GM20431 (cell line): ENCODE data around the gene TRIP6.

ENCODE experiments used
- in situ Hi-C: fragments of 300-500 bp; cut with MseI, MboI; formaldehyde crosslinking; loops from one replicate; pipeline ENCODE4 v1.15.0; 2020; ENCODE audit warnings: low sequenced_read_pairs; ENCODE audit not compliant: unreplicated experiment

TRIP6 gene

DNA sequence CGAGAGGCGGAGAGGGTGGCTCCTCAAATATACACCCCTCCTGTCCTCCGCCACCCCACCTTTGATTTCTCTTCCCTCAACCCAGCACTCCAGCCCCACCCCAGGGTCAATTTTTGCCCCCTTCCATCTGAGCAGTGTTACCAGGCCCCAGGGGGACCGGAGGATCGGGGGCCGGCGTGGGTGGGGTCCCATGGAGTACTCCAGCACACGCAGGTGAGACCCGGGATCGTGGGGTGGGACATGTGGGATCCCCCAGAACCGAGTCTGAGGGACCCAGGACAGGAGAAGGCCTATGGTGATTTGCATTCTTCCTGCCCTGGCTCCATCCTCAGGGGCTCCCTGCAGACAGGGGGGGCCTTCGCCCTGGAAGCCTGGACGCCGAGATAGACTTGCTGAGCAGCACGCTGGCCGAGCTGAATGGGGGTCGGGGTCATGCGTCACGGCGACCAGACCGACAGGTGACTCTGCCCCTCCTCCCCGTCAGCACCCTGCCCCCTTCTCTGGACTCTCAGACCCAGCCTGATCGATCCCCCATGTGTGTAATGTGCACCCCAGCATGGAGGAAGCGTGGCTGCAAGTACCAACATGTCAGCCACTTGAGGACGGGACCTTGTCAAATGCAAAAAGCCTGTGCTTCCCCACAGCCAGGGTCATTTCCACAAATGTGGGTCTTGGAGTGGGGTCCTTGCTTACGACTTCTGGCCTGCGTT lies 744 bp downstream of the TRIP6 start:
- in situ Hi-C loops, result no loop called here

DNA sequence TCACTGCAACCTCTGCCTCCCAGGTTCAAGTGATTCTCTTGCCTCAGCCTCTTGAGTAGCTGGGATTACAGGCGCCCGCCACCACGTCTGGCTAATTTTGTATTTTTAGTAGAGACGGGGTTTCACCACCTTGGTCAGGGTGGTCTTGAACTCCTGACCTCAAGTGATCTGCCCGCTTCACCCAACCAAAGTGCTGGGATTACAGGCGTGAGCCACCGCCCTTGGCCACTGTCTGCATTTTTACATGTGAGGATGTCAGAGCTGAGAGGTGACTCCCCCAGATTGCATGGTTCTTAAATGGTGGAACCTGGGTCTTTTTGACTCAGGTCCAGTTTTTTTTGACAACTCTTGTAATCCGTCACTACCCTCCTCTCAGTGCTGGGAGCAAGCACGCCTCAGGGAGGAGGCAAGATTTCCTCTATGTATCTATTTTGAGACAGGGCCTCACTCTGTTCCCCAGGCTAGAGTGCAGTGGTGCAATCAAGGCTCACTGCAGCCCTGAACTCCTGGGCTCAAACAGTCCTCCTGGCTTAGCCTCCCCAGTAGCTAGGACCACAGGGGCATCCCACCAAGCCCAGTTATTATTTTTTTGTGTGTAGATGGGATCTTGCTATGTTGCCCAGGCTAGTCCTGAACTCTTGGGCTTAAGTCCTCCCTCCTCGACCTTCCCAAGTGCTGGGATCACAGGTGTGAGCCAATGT lies 6.6 kb downstream of the TRIP6 start:
- in situ Hi-C loops, result no loop called here

DNA sequence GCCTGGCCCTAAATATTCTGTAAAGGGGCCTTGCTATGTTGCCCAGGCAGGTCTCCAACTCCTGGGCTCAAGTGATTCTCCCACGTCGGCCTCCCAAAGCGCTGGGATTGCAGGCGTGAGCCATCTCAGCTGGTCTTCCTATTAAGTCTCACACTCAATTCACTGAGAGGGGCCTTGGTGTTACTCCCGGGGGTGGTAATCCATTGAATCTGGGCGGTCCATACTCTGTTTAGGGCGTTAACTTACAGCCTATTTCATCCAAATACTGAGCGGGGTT lies 7.1 kb downstream of the TRIP6 start:
- in situ Hi-C loops, result no loop called here

DNA sequence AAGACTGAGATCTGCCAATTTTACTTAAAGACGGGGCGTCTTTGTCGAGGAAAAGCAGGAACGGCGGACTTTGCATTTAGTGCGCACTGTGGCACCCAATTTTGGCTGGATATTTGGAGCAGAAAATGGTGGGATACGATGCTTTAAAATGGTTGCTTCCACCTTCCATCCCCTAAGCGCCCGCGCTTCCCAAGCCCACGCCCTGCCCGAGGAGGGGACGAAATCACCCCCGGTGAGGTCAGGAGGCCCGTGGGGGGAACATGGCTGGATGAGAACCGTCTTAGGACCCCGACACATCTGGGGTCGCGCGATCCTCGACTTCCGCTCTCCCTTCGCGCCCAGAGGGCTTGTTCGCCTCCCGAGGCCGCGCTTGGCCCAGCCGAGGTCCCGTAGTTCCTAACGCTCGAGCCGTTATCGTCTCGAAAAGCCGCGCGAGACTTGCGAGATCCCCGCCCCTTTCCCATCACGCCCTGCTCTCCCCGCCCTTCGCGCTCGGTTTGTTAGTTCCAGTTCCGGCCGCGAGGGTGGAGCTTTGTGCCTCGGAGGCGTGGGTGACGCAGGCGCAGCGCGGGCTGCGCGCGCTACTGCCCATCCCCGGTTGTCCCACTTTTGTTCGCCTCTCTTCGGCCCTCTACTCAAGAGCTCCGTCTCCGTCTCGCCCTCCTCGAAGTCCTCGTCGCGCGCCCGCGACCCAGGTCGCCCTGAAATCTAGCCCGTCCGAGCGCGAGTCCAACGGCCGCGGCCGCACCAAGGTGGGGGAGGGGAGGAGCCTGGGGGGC lies 7.6 kb downstream of the TRIP6 start, which contains the start of gene SRRT:
Gene SRRT (plus strand): TSS at position 527 of the 779 bp plus-strand sequence. CDS start 488 bp downstream, outside the sequence.
- in situ Hi-C loops, result no loop called here

DNA sequence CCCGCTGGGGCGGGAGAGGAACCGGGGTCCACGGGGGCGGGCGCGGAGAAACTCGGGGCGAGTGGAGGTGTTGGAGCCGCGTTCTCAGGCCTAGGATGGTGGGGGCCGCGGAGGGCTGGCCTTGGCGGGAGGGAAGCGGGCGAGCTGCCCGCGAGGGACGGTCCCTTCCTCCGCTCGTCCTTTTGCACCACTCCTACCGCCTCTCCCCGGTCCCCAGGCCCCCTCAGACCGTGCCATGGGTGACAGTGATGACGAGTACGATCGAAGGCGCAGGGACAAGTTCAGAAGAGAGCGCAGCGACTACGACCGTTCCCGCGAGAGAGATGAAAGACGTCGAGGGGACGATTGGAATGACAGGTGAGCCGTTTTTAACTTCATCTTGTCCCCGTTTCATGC lies 8.2 kb downstream of the TRIP6 start:
- in situ Hi-C loops, result no loop called here

DNA sequence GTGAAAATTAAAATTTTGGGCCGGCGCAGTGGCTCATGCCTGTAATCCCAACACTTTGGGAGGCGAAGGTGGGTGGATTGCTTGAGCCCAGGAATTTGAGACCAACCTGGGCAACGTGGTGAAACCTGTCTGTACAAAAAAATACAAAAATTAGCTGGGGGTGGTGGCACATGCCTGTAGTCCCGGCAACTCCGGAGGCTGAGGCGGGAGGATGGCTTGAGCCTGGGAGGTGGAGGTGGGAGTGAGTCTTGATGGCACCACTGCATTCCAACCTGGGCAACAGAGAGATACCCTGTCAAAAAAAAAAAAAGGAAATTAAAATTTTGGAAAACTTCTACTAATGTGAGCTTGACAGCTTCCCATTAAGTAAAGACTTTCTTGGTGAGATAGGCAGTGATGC lies 10.8 kb downstream of the TRIP6 start:
- in situ Hi-C loops, result no loop called here

DNA sequence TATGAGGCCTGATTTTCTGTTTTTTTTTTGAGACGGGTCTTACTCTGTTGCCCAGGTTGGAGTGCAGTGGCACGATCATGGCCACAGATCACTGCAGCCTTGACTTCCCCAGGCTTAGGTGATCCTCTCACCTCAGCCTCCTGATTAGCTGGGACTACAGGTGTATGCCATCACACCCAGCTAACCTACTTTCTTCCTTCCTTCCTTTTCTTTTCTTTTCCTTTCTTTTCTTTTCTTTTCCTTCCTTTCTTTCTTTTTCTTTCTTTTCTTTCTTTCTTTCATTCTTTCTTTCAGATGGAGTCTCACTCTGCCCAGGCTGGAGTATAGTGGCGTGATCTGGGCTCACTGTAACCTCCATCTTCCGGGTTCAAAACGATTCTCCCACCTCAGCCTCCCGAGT lies 11.5 kb downstream of the TRIP6 start:
- in situ Hi-C loops, result no loop called here

DNA sequence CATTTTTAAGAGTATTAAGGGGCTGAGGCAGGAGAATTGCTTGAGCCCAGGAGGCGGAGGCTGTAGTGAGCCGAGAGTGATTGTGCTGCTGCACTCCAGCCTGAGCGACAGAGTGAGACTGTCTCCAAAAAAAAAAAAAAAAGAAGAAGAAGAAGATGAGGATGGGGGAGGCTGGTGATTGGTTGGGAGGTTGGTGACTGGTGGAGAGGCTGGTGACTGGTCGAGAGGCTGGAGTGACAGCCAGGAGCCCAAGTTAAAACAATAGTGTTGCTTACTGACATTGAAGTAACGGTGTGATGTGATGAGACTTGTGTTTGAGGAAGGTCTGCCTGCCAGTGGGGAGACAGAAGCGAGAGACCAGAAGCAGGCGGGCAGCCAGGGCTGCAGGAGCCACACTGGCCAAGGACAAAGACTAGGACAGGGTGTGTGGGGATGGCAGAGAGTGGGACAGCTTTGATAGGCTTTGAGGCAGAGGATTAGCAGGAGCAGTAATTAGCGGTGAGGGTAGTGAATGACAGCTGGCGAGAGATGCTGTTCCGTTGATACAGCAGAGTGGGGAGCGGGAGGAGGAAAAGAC lies 12.6 kb downstream of the TRIP6 start:
- in situ Hi-C loops, result no loop called here

DNA sequence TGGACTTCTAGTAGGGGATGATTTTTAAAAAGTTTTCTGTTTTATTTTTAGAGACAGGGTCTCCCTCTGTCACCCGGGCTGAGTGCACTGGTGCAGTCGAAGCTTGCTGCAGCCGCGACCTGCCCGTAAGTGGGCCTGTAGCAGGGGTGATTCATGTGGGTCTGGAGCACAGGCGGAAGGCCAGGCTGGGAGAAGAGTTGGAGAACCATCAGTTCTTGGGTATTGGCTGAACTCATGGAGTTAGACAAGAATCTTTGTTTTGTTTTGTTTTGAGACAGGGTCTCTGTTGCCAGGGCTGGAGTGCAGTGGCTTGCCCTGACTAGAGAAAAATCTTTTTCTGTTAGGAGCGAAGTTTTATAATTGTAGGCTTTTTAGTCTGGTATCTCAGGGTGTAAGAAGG lies 13.5 kb downstream of the TRIP6 start:
- in situ Hi-C loops, result no loop called here

DNA sequence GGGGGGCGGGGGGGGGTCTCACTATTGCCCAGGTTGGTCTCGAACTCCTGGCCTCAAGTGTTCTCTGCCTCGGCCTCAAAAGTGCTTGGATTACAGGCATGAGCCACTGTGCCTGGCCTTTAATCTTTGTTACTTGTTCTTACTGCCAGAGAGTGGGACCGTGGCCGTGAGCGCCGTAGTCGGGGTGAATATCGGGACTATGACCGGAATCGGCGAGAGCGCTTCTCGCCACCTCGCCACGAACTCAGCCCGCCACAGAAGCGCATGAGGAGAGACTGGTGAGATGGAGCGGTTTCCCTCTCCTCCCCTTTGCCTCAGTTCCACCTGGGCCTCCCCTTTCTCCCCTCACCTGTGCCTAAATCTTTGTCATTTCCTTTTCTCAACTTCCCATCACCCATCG lies 13.9 kb downstream of the TRIP6 start:
- in situ Hi-C loops, result no loop called here

DNA sequence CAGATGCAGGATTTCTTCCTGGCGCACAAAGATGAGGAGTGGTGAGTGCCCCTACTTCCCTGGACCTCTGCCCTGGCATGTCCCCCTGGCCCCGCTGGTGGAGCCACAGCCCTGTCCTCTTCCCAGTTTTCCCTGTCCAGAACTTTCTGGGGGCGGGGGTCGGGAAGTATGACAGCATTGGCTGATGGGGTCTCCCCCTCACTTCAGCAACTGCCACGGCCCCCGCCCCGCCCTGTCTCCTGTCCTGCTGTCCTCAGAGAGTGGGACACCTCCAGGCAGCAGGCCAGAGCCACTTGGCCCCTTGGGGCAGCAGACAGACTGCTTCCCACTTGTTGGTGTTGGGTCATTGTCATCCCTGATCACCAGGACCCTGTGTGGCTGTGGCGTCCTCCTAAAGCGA lies 15.0 kb downstream of the TRIP6 start:
- in situ Hi-C loops, result no loop called here

DNA sequence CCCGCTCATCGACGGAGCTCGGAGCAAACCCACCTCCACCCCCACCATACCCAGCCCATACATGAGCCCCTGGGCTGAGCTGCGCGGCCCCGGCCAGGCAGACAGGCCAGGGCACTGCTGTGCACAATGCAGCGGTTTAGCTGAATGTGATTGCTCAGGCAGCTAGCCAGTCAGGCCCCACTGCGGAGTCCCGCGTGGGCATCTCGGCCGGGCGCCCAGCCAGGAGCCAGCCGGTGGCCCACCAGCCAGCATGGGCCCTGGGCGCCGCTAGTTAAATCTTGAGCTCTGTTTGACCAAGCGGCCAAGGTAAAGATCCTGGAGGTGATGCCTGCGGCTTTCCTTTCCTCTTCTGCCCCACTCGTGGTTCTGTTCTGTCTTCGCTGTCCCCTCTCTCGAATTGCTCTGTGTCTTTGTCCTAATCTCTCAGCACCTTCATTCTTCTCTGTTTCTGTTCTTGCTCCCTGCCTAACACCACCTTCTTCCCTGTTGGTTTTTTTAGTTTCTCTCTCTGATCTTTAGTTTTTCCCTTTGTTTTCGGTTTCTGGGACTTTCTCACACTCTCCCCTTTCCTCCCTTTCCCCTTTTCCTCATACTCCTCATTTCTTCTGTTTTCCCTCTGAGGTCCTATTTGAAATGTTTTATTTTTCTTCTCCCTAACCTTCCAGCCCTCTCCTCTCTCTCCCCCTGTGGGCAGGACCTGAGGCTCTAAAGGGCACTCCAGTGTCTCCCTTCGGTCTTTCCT lies 15.8 kb downstream of the TRIP6 start:
- in situ Hi-C loops, result no loop called here

DNA sequence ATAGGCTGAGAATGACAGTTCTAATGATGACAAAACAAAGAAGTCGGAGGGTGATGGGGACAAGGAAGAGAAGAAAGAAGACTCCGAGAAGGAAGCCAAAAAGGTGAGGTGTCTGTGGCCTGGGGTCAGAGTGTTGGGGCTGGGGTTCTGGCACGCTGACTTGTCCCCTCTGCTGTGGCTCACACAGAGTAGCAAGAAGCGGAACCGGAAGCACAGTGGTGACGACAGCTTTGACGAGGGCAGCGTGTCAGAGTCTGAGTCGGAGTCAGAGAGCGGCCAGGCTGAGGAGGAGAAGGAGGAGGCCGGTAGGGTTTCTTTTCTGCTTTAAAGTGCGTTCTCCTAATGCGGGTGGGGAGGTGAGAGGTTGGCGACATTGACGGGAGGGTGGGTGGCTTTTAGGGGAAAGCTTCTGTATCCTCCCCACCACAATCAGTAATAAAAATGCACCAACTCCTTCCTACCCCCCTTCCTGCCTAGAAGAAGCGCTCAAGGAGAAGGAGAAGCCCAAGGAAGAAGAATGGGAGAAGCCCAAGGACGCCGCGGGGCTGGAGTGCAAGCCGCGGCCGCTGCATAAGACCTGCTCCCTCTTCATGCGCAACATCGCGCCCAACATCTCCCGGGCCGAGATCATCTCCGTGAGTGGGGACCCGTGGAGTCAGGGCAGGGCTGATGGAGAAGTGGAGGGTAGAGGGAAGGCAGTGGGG lies 17.7 kb downstream of the TRIP6 start:
- in situ Hi-C loops, result no loop called here

DNA sequence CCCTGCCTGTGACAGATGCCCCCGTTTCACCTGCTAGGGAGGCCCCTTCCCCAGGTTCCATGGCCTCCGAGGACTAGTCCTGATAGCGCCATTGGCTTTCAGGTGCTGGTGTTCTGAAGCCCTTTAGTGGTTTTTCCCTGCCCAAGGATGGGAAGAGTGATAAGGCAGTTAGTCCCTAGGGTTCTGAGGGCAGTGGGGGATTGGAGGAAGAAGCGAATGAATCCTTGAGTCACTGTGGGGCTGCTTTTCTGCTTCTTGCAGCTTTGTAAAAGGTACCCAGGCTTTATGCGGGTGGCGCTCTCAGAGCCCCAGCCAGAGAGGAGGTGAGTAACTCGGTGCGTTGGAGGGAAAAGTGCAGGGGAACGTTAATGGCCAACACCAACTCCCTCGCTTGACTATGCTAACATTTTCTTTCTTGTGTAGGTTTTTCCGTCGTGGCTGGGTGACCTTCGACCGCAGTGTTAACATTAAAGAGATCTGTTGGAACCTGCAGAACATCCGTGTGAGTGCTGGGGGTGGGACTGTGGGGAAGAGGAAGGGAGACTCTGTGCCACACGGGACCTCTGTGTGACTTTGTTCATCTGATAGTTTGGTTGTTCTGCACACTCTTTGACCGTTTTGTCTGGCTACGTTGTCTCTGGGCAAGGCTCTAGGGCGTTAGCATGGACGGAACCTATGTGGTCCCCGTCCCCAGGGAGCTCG lies 18.4 kb downstream of the TRIP6 start:
- in situ Hi-C loops, result no loop called here

DNA sequence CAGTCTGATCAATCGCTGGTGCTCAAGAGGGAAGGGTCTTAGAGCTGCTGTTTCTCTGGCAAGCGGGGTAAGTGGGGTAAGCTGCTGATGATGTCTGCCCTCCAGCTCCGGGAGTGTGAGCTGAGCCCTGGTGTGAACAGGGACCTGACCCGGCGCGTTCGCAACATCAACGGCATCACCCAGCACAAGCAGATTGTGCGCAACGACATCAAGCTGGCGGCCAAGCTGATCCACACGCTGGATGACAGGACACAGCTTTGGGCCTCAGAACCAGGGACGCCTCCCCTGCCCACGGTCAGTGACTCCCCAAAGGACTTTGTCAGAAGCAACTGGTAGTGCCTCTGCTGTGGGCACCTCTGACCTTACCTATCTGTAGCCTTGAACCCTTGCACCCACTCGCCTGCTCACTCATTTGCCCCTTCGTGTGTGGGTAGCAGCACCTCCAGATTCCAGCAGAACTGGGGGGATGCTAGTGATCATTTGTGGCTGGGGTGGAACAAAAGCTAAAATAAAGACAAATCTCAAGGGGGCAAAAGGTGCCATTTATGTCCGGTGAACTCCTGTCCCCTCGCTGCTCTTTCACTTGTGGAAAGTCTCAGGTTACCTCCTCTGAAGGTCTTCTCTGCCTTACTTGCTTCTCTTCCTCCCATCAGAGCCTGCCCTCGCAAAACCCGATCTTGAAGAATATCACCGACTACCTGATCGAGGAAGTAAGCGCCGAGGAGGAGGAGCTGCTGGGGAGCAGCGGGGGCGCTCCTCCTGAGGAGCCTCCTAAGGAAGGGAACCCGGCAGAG lies 19.2 kb downstream of the TRIP6 start:
- in situ Hi-C loops, result no loop called here

DNA sequence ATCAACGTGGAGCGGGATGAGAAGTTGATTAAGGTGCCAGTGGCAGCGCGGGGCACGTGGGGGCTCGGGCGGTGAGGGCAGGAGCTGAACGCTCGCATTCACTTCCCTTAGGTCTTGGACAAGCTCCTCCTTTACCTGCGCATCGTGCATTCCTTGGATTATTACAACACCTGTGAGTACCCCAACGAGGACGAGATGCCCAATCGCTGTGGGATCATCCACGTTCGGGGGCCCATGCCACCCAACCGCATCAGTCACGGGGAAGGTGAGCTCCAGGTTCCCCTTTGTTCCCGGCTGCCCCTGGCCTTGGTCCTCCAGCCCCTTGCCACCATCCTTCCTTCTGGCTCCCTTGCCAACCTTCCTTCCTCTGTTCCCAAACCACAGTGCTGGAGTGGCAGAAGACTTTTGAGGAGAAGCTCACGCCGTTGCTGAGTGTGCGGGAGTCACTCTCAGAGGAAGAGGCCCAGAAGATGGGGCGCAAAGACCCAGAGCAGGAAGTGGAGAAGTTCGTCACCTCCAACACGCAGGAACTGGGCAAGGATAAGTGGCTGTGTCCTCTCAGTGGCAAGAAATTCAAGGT lies 19.8 kb downstream of the TRIP6 start:
- in situ Hi-C loops, result no loop called here

DNA sequence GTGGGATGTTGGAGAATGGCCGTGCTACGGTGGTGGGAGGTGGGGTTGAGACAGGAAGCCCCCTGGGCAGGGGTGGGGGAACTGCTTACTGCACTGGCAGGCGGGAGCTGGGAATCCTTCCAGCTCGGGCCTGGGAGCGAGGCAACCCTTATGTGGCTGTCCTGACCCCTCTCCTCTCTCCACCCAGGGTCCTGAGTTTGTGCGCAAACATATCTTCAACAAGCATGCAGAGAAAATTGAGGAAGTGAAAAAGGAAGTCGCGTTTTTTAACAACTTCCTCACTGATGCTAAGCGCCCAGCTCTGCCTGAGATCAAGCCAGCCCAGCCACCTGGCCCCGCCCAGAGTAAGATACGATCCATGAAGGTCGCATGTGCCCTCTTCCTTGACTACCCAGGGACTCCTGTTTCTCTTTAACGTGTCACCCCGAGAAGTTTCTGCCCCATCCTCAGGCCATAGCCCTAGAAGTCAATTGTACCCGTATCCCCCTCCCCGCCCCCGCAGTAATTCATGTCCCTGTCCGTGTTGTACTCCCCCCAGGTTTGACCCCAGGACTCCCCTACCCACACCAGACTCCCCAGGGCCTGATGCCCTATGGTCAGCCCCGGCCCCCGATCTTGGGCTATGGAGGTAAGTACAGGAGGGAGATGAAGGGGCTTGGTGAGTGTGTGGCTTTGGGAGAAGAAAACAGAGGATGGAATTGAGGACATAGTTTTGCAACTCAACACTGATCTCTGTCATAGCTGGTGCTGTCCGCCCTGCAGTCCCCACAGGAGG lies 20.5 kb downstream of the TRIP6 start:
- in situ Hi-C loops, result no loop called here
